Measurements from ENCODE around the gene SKIDA1.
A peak's percentile ranks its signal among the peaks of the same experiment; 100 is the strongest.
"Not testable (repeated sequence)": the region's sequence is repeated elsewhere in the genome, so short reads cannot be mapped to it uniquely, and the experiment has no call there.

The SKIDA1 gene

GRCh38 chr10:21535976-21536375 is 10.5 kb upstream of the SKIDA1 start:
- peak overlapping the region in 1 of 5 donors; percentile 26 for H3K9ac ChIP-seq (ENCODE audit: low read length in 5 of 5)
- H3K4me3 ChIP-seq (ENCODE audit: low read depth in 1 of 5, low read length in 5 of 5), result peak overlapping the region in 2 of 5 donors; percentile 60 to 68
- H3K36me3 ChIP-seq (ENCODE audit: control insufficient read depth in 5 of 5, insufficient read depth in 5 of 5, low read length in 5 of 5), result peaks cover 7 to 33% (median 19%) of the 10 kb centered on the region in 5 donors
- H3K4me1 ChIP-seq (ENCODE audit: control insufficient read depth in 5 of 5, insufficient read depth in 5 of 5, low read length in 5 of 5), result peaks cover 5 to 27% (median 20%) of the 10 kb centered on the region in 5 donors
- H3K27ac ChIP-seq (ENCODE audit: low read depth, low read length), result peak overlapping the region; percentile 69
- not testable (repeated sequence) for H3K9me3 ChIP-seq (ENCODE audit: control insufficient read depth in 5 of 5, low read length in 5 of 5); H3K27me3 ChIP-seq (ENCODE audit: control insufficient read depth in 5 of 5, insufficient read depth in 4 of 5, low read length in 5 of 5)

- H3K9ac ChIP-seq (ENCODE audit: low read length in 5 of 5), result peak overlapping the region in 3 of 5 donors; percentile 40 to 59 (median 43)
- peaks cover 5 to 27% (median 20%) of the 10 kb centered on the region in 5 donors for H3K4me1 ChIP-seq (ENCODE audit: control insufficient read depth in 5 of 5, insufficient read depth in 5 of 5, low read length in 5 of 5)
- no peaks in the 10 kb centered on the region for H3K27me3 ChIP-seq (ENCODE audit: control insufficient read depth in 5 of 5, insufficient read depth in 4 of 5, low read length in 5 of 5)
- peak overlapping the region; percentile 69 for H3K27ac ChIP-seq (ENCODE audit: low read depth, low read length)
- H3K36me3 ChIP-seq (ENCODE audit: control insufficient read depth in 5 of 5, insufficient read depth in 5 of 5, low read length in 5 of 5), result peaks cover 7 to 30% (median 15%) of the 10 kb centered on the region in 5 donors
- H3K9me3 ChIP-seq (ENCODE audit: control insufficient read depth in 5 of 5, low read length in 5 of 5), result no peaks in the 10 kb centered on the region
- H3K4me3 ChIP-seq (ENCODE audit: low read depth in 1 of 5, low read length in 5 of 5), result peak overlapping the region in 4 of 5 donors; percentile 59 to 72 (median 64)
Measured at GRCh38 chr10:21535494-21535965, 10.0 kb upstream of the SKIDA1 start.

GRCh38 chr10:21534604-21535493 is 9.4 kb upstream of the SKIDA1 start:
- peak overlapping the region in 3 of 5 donors; percentile 46 to 77 (median 55) for H3K9ac ChIP-seq (ENCODE audit: low read length in 5 of 5)
- H3K4me3 ChIP-seq (ENCODE audit: low read depth in 1 of 5, low read length in 5 of 5), result peak overlapping the region; percentile 81 to 86 (median 83)
- peaks cover 5 to 27% (median 20%) of the 10 kb centered on the region in 5 donors for H3K4me1 ChIP-seq (ENCODE audit: control insufficient read depth in 5 of 5, insufficient read depth in 5 of 5, low read length in 5 of 5)
- peak overlapping the region; percentile 95 for H3K27ac ChIP-seq (ENCODE audit: low read depth, low read length)
- no peaks in the 10 kb centered on the region for H3K9me3 ChIP-seq (ENCODE audit: control insufficient read depth in 5 of 5, low read length in 5 of 5)
- peaks cover 7 to 24% (median 10%) of the 10 kb centered on the region in 5 donors for H3K36me3 ChIP-seq (ENCODE audit: control insufficient read depth in 5 of 5, insufficient read depth in 5 of 5, low read length in 5 of 5)
- H3K27me3 ChIP-seq (ENCODE audit: control insufficient read depth in 5 of 5, insufficient read depth in 4 of 5, low read length in 5 of 5), result no peaks in the 10 kb centered on the region

- Histone ChIP-seq H3K4me3 (ENCODE audit: low read depth in 1 of 5, low read length in 5 of 5) (peak overlapping the region; percentile 81 to 86 (median 83)), H3K4me1 (ENCODE audit: control insufficient read depth in 5 of 5, insufficient read depth in 5 of 5, low read length in 5 of 5) (peaks cover 5 to 27% (median 21%) of the 10 kb centered on the region in 5 donors), H3K27ac (ENCODE audit: low read depth, low read length) (peak overlapping the region; percentile 95), H3K27me3 (ENCODE audit: control insufficient read depth in 5 of 5, insufficient read depth in 4 of 5, low read length in 5 of 5) (no peaks in the 10 kb centered on the region), H3K9me3 (ENCODE audit: control insufficient read depth in 5 of 5, low read length in 5 of 5) (no peaks in the 10 kb centered on the region), H3K9ac (ENCODE audit: low read length in 5 of 5) (peak overlapping the region in 1 of 5 donors; percentile 77), H3K36me3 (ENCODE audit: control insufficient read depth in 5 of 5, insufficient read depth in 5 of 5, low read length in 5 of 5) (peaks cover 7 to 19% (median 8%) of the 10 kb centered on the region in 5 donors)
Measured at GRCh38 chr10:21534280-21534586, 8.8 kb upstream of the SKIDA1 start.

GRCh38 chr10:21533467-21534279 is 8.2 kb upstream of the SKIDA1 start, which contains the start of gene MLLT10:
TSS of gene MLLT10 (plus strand) at chr10:21534232. CDS start at chr10:21534645, 413 bp downstream.
- Histone ChIP-seq H3K4me1 (ENCODE audit: control insufficient read depth in 5 of 5, insufficient read depth in 5 of 5, low read length in 5 of 5) (peaks cover 5 to 32% (median 26%) of the 10 kb centered on the region in 5 donors), H3K4me3 (ENCODE audit: low read depth in 1 of 5, low read length in 5 of 5) (peak within 1 kb of the TSS; percentile 81 to 86 (median 85)), H3K27me3 (ENCODE audit: control insufficient read depth in 5 of 5, insufficient read depth in 4 of 5, low read length in 5 of 5) (no peaks in the 10 kb centered on the region), H3K36me3 (ENCODE audit: control insufficient read depth in 5 of 5, insufficient read depth in 5 of 5, low read length in 5 of 5) (peaks cover 1 to 13% (median 6%) of the 10 kb centered on the region in 5 donors), H3K27ac (ENCODE audit: low read depth, low read length) (peak within 1 kb of the TSS; percentile 95), H3K9ac (ENCODE audit: low read length in 5 of 5) (peak within 1 kb of the TSS; percentile 79 to 88 (median 88)), H3K9me3 (ENCODE audit: control insufficient read depth in 5 of 5, low read length in 5 of 5) (no peaks in the 10 kb centered on the region)

- Histone ChIP-seq H3K27ac (ENCODE audit: low read depth, low read length) (peak overlapping the region; percentile 95), H3K4me1 (ENCODE audit: control insufficient read depth in 5 of 5, insufficient read depth in 5 of 5, low read length in 5 of 5) (peaks cover 5 to 39% (median 30%) of the 10 kb centered on the region in 5 donors), H3K27me3 (ENCODE audit: control insufficient read depth in 5 of 5, insufficient read depth in 4 of 5, low read length in 5 of 5) (no peaks in the 10 kb centered on the region), H3K9ac (ENCODE audit: low read length in 5 of 5) (peak overlapping the region; percentile 79 to 88 (median 88)), H3K9me3 (ENCODE audit: control insufficient read depth in 5 of 5, low read length in 5 of 5) (no peaks in the 10 kb centered on the region), H3K36me3 (ENCODE audit: control insufficient read depth in 5 of 5, insufficient read depth in 5 of 5, low read length in 5 of 5) (peaks cover 0 to 8% (median 2%) of the 10 kb centered on the region in 5 donors), H3K4me3 (ENCODE audit: low read depth in 1 of 5, low read length in 5 of 5) (peak overlapping the region; percentile 66 to 86 (median 83))
Measured at GRCh38 chr10:21532694-21533466, 7.4 kb upstream of the SKIDA1 start.

GRCh38 chr10:21531164-21531563 is 5.7 kb upstream of the SKIDA1 start:
- no peak overlapping the region for H3K4me3 ChIP-seq (ENCODE audit: low read depth in 1 of 5, low read length in 5 of 5)
- peaks cover 5 to 43% (median 38%) of the 10 kb centered on the region in 5 donors for H3K4me1 ChIP-seq (ENCODE audit: control insufficient read depth in 5 of 5, insufficient read depth in 5 of 5, low read length in 5 of 5)
- no peaks in the 10 kb centered on the region for H3K9me3 ChIP-seq (ENCODE audit: control insufficient read depth in 5 of 5, low read length in 5 of 5)
- H3K27me3 ChIP-seq (ENCODE audit: control insufficient read depth in 5 of 5, insufficient read depth in 4 of 5, low read length in 5 of 5), result no peaks in the 10 kb centered on the region
- no peaks in the 10 kb centered on the region for H3K36me3 ChIP-seq (ENCODE audit: control insufficient read depth in 5 of 5, insufficient read depth in 5 of 5, low read length in 5 of 5)
- H3K9ac ChIP-seq (ENCODE audit: low read length in 5 of 5), result peak overlapping the region in 1 of 5 donors; percentile 88
- peak overlapping the region; percentile 65 for H3K27ac ChIP-seq (ENCODE audit: low read depth, low read length)

GRCh38 chr10:21530641-21531040 is 5.2 kb upstream of the SKIDA1 start:
- no peak overlapping the region for H3K27ac ChIP-seq (ENCODE audit: low read depth, low read length)
- H3K4me3 ChIP-seq (ENCODE audit: low read depth in 1 of 5, low read length in 5 of 5), result no peak overlapping the region
- no peaks in the 10 kb centered on the region for H3K36me3 ChIP-seq (ENCODE audit: control insufficient read depth in 5 of 5, insufficient read depth in 5 of 5, low read length in 5 of 5)
- peaks cover 5 to 39% (median 37%) of the 10 kb centered on the region in 5 donors for H3K4me1 ChIP-seq (ENCODE audit: control insufficient read depth in 5 of 5, insufficient read depth in 5 of 5, low read length in 5 of 5)
- no peaks in the 10 kb centered on the region for H3K9me3 ChIP-seq (ENCODE audit: control insufficient read depth in 5 of 5, low read length in 5 of 5)
- H3K27me3 ChIP-seq (ENCODE audit: control insufficient read depth in 5 of 5, insufficient read depth in 4 of 5, low read length in 5 of 5), result no peaks in the 10 kb centered on the region
- H3K9ac ChIP-seq (ENCODE audit: low read length in 5 of 5), result no peak overlapping the region

GRCh38 chr10:21530168-21530567 is 4.7 kb upstream of the SKIDA1 start:
- H3K4me3 ChIP-seq (ENCODE audit: low read depth in 1 of 5, low read length in 5 of 5), result no peak overlapping the region
- H3K4me1 ChIP-seq (ENCODE audit: control insufficient read depth in 5 of 5, insufficient read depth in 5 of 5, low read length in 5 of 5), result peaks cover 5 to 39% (median 35%) of the 10 kb centered on the region in 5 donors
- H3K27me3 ChIP-seq (ENCODE audit: control insufficient read depth in 5 of 5, insufficient read depth in 4 of 5, low read length in 5 of 5), result no peaks in the 10 kb centered on the region
- H3K27ac ChIP-seq (ENCODE audit: low read depth, low read length), result no peak overlapping the region
- no peaks in the 10 kb centered on the region for H3K36me3 ChIP-seq (ENCODE audit: control insufficient read depth in 5 of 5, insufficient read depth in 5 of 5, low read length in 5 of 5)
- no peak overlapping the region for H3K9ac ChIP-seq (ENCODE audit: low read length in 5 of 5)
- no peaks in the 10 kb centered on the region for H3K9me3 ChIP-seq (ENCODE audit: control insufficient read depth in 5 of 5, low read length in 5 of 5)
